Brain microvascular endothelial cell (primary cell): Measurements from ENCODE around the gene RAD51AP2.

ENCODE experiments used
- DNase-seq: peaks from one replicate; pipeline ENCODE4 v3.0.0-alpha.2; 2020
- H3K27ac ChIP-seq: fragments of 250-450 bp; sonication (Bioruptor Pico); 2 replicates; pipeline ENCODE4 v1.5.1; 2020; ENCODE audit warnings: mild to moderate bottlenecking, moderate library complexity
- H3K27me3 ChIP-seq: fragments of 250-450 bp; sonication (Bioruptor Pico); replicated peaks from 2 replicates; pipeline ENCODE4 v1.5.1; 2020; ENCODE audit warnings: mild to moderate bottlenecking
- H3K36me3 ChIP-seq: fragments of 250-450 bp; sonication (Bioruptor Pico); replicated peaks from 2 replicates; pipeline ENCODE4 v1.5.1; 2020; ENCODE audit warnings: mild to moderate bottlenecking
- H3K4me3 ChIP-seq: 2 replicates; pipeline ENCODE4 v1.5.1; 2011; ENCODE audit warnings: low read depth, mild to moderate bottlenecking, control low read depth, low read length, moderate library complexity
- CTCF ChIP-seq: IDR thresholded peaks from 2 replicates; pipeline ENCODE4 v1.5.1; 2011; ENCODE audit warnings: low read depth, mild to moderate bottlenecking, moderate library complexity, low read length, control low read depth, inconsistent platforms; ENCODE audit errors: missing control alignments
- in situ Hi-C: cut with HindIII; loops from 2 replicates; pipeline ENCODE4 v1.10.0; 2017; ENCODE audit warnings: low sequenced_read_pairs, low pct_ligation_motif_present

RAD51AP2 gene

GRCh38 chr2:17540093-17540812 is 22.0 kb upstream of the RAD51AP2 start, which contains the start of gene VSNL1:
Gene VSNL1, plus strand, starts transcription at chr2:17540696. Its CDS starts 51,379 bp downstream, at chr2:17592075.
- H3K36me3 ChIP-seq: no peaks in the 10 kb centered on the region
- no peak within 1 kb of the TSS for H3K27ac ChIP-seq
- TF ChIP-seq CTCF: peak; percentile 23
- in situ Hi-C loops: no loop called here
- DNase-seq: peak; percentile 80
- peak within 1 kb of the TSS; percentile 77 for H3K4me3 ChIP-seq
- no peaks in the 10 kb centered on the region for H3K27me3 ChIP-seq

GRCh38 chr2:17539611-17540092 is 21.4 kb upstream of the RAD51AP2 start:
- in situ Hi-C loops: no loop called here
- Histone ChIP-seq H3K4me3 (peak overlapping the region; percentile 77), H3K27ac (no peak overlapping the region)

GRCh38 chr2:17538844-17539554 is 20.8 kb upstream of the RAD51AP2 start:
- Histone ChIP-seq H3K36me3 (no peaks in the 10 kb centered on the region), H3K27me3 (no peaks in the 10 kb centered on the region), H3K27ac (no peak overlapping the region), H3K4me3 (peak overlapping the region; percentile 77)
- TF ChIP-seq CTCF: no peak
- DNase-seq: peak; percentile 49
- in situ Hi-C loops: no loop called here

More at GRCh38 chr2:17539611-17540092, 21.4 kb upstream of the RAD51AP2 start:
- Histone ChIP-seq H3K36me3 (no peaks in the 10 kb centered on the region), H3K27me3 (no peaks in the 10 kb centered on the region)
- no peak for TF ChIP-seq CTCF
- no peak for DNase-seq

DNA sequence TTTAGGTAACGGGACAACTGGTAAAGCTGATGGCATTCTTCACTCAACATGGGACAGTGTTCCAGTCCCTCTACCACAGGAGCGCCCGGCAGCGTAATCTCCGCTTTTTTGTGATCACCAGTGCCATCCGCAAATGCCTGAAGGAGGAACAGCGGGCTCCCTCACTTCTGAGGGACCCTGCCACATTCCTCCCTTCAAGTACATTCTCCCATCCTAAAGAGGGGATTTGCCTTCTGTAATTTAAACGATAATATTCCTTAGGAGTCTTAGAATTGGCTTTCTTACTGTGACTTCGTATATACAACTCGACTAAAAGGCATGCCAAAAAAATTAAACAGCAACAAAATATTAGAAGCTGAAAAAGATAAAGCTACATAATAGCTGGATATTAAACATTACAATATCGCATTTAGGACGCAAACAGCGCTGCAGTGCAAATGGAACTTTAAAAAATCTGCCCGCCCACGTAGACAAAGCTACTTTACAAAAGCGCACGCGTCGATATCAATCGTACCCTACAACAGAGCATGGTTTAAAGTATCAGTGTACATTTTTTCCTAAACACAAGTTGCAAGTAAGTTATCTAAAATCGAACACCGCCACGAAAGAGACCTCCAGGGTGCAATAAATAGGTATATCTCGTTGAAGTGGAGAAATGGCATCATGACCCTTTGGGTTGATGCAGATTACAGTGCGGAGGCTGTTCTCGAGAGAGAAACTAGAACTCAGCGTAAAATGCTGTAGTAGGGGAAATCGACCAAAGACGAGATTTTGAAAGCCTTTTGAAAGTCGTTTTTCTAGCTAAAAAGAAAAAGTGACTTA is 20.0 kb upstream of the RAD51AP2 start:
- no peaks in the 10 kb centered on the region for H3K27me3 ChIP-seq
- peak; percentile 35 for DNase-seq
- no peaks in the 10 kb centered on the region for H3K36me3 ChIP-seq
- peak overlapping the region; percentile 77 for H3K4me3 ChIP-seq
- no peak overlapping the region for H3K27ac ChIP-seq
- TF ChIP-seq CTCF: no peak
- in situ Hi-C loops: no loop called here

- no peaks in the 10 kb centered on the region for H3K36me3 ChIP-seq
- in situ Hi-C loops: no loop called here
- TF ChIP-seq CTCF: no peak
- no peaks in the 10 kb centered on the region for H3K27me3 ChIP-seq
- no peak overlapping the region for H3K4me3 ChIP-seq
- no peak overlapping the region for H3K27ac ChIP-seq
- no peak for DNase-seq
These were observed 18.2 kb upstream of the RAD51AP2 start for GRCh38 chr2:17536416-17536815.
